NCI-H2171 (cell line): ENCODE data around the gene SLC16A8.
A peak's percentile ranks its signal among the peaks of the same experiment; 100 is the strongest.
"Not testable (repeated sequence)": the region's sequence is repeated elsewhere in the genome, so short reads cannot be mapped to it uniquely, and the experiment has no call there.

Experiments used
- DNase-seq: peaks from one replicate; lab custom pipeline; 2025; lab: John Stamatoyannopoulos, UW

The SLC16A8 gene, protein sequence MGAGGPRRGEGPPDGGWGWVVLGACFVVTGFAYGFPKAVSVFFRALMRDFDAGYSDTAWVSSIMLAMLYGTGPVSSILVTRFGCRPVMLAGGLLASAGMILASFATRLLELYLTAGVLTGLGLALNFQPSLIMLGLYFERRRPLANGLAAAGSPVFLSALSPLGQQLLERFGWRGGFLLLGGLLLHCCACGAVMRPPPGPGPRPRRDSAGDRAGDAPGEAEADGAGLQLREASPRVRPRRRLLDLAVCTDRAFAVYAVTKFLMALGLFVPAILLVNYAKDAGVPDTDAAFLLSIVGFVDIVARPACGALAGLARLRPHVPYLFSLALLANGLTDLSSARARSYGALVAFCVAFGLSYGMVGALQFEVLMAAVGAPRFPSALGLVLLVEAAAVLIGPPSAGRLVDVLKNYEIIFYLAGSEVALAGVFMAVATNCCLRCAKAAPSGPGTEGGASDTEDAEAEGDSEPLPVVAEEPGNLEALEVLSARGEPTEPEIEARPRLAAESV

DNA sequence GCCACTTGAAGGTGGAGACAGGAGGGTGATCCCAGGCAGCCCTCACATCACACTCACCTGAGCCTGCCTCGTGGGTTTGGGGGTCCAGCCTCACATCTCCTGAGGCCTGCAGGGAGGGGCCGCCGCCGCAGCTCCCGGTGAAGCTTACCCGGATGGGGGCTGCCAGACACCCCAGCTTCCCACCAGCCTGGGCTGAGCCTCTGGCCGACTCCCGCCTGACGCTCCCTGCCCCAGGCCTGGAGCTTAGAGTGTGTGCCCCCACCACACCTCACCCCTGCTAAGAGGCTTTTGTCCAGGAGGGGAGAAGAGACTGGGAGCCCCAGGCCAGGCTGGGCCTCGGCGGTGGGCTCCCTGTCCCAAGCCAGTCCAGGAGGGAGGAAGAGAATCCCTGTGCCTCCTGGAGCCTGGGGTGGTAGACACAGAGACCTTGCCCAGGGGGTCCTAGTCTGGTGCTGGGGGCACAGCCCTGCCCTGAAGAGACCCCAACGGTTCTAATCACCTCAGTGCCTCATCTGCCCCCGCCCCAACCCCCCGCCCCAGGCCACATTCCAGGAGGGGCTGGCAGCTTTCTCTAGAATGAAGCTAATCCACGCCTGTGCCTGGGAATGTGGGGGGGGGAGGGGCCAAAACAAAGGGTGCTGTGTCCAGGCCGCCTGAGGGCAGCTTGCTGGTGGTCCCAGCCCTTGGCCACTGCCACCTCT is at the start of gene SLC16A8:
Gene SLC16A8, minus strand, starts transcription at position 254 of the 701 bp plus-strand sequence. CDS start 1,311 bp downstream, outside the sequence.
- DNase-seq: no peak

- DNase-seq: no peak
Observed at GRCh38 chr22:38133331-38133730, 49.3 kb upstream of the SLC16A8 start.

GRCh38 chr22:38132794-38133193 is 48.8 kb upstream of the SLC16A8 start:
- DNase-seq: no peak

DNA sequence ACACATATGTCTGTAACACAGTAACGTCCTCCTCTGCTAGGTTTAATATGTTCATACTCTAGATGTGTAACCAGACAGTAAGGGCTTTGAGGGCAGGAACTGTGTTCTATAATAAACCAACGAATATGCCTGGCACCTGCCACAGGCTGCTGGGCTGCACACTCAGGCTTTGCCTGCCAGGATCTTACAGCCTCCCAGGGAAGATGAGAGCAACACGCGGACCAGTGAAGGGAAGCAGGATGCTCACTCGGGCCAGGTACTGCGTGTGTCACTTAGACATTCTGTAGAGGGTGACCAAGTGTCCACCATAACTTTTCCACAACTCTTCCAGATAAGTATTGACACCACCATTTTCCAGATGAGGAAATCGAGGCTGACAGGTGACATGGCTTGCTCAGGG is 48.2 kb upstream of the SLC16A8 start:
- no peak for DNase-seq

DNA sequence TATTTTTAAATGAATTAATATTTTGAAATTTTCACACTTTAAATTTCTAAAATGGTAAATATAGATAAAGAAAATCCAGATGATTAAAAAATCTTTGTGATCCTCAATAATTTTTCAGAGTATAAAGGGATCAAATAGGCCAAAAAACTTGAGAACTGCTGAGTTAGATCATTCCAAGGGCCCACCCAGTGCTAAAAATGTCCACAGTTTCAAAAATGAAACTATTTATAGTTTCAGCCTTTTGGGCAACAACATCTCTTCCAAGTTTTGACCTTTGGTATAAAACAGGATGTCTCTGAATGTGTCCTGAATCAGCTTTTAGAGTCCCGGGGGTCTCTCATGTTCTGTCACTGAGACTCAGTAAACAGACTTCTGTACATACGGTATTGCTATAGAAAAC is 47.4 kb upstream of the SLC16A8 start:
- DNase-seq: no peak

DNA sequence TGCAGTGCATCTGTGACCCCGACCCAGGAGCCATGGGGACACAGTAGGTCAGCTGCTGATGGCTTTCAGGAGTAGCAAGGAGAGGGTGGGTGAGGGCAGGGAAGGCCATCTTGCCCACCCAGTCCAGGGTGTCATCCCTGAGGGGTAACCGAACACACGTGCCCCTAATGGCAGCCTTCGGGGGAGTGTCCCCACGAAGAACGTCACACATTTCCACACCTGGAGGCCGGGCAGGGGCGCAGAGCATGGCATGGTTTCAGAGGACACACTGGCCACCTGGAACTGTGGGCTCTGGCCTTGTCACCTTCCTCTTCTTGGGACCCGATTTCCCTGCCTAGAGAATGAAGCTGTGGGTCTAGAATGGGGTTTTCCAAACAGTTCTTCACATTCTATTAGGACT is 45.9 kb upstream of the SLC16A8 start:
- DNase-seq: no peak

- no peak for DNase-seq
Observed at GRCh38 chr22:38129021-38129420, 45.0 kb upstream of the SLC16A8 start.

DNA sequence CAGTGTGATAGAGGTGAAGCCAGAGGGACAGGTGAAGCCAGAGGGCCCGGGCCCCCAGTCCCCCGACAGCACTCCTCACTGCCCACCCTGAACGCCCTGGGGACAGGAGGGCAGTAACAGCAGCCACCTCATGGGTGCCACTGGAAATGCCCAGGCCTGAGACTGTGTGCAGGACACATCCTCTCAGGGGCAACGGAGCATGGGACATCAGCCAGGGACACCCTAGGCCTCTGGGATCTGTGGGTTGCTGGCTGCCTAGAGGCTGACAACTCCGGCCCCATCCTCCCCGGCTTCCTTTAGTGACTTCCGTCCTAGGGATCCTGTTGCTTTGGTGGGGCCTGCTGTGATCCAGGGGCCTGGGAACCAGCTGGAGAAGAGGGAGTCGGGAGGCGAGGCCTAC is 43.9 kb upstream of the SLC16A8 start:
- no peak for DNase-seq

- DNase-seq: no peak
Observed at GRCh38 chr22:38126928-38127668, 43.1 kb upstream of the SLC16A8 start.

DNA sequence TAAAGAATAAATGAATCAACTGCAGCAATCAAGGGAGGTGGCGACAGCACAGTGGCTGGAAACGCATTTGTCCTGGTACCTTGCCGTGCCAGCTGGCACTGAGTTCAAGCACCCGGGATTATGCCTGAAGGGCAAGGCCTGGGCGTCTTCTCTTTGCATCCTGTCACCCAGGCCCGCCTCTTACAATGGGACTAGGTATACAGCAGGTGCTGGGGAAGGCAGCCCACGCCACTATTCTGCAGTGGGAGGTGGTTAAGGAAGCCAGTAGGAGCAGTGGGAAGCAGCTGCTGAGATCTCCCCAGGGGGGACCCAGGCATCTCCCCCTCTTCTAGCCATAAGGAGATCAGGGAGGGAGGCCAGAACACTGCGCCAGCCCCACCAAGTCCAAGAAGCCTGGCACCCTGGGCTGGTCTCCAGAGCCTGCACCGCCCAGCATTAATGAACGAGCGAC is 41.8 kb upstream of the SLC16A8 start:
- DNase-seq: no peak

- DNase-seq: no peak
Observed at GRCh38 chr22:38125038-38125610, 41.1 kb upstream of the SLC16A8 start.

DNA sequence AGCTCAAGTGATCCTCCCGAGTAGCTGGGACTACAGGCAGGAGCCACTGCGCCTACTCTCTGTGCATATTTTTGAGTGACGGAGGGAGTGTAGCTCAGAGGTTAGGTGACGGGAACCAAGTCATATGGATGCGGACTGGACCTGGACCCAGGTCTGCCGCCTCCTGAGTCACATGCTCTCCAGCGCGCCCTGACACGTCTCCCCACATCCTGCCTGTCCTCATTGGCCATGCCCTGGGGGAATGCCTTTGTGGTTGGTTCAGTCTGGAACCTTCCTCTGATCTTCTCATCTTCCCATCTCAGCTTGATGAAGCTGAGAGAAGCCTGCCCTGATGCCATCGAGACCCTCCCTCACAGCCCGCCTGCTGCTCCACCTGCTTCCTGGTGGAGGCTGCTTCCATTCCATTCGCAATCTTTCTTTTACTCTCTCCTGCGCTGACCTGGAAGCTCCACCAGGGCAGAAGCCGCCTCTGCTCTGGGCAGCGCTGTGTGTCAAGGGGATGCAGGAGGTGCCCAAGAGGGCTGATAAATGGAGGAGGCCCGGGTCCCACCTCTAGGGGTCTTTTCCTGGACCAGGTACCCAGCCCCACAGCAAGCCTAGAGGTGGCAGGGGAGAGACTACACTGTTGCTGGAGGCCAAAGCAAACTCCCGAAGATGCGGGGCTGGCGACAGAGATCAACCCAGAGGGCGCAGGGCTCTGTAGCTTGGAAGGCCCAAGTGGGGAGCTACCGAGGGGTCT is 40.4 kb upstream of the SLC16A8 start:
- no peak for DNase-seq

GRCh38 chr22:38122616-38123015 is 38.6 kb upstream of the SLC16A8 start:
- no peak for DNase-seq

GRCh38 chr22:38120359-38121110 is 36.6 kb upstream of the SLC16A8 start:
- DNase-seq: no peak

- DNase-seq: not testable (repeated sequence)
Observed at GRCh38 chr22:38118747-38119146, 34.8 kb upstream of the SLC16A8 start.

DNA sequence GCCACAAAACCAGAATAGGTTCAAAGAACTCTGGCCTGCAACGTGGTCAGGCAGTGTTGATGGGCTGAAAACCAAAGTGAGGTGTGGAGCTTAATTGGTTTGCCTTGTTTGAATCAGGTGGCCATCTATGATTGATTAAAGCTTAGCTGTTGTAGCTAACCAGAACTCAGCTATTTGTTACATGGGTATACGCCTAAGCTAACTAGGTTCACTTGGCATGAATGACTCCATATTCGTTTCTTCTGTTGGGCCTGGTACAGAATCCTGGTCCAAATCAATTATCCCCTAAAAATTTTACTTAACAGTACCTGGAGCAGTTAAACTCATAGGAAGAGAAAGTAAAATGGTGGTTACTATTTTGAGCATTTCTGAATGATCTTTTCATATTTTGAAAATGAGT is 34.2 kb upstream of the SLC16A8 start:
- DNase-seq: no peak

DNA sequence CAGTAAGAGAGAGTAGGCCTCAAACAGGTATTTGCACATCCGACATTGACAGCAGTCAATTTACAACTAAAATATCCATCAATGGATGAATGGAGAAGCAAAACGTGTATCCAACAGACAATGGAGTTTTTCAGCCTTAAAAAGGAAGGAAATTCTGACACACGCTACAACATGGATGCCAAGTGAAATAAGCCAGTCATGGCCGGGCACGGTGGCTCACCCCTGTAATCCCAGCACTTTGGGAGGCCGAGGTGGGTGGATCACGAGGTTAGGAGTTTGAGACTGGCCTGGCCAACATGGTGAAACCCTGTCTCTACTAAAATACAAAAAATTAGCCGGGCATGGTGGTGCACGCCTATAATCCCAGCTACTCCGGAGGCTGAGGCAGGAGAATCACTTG is 33.6 kb upstream of the SLC16A8 start:
- DNase-seq: not testable (repeated sequence)

DNA sequence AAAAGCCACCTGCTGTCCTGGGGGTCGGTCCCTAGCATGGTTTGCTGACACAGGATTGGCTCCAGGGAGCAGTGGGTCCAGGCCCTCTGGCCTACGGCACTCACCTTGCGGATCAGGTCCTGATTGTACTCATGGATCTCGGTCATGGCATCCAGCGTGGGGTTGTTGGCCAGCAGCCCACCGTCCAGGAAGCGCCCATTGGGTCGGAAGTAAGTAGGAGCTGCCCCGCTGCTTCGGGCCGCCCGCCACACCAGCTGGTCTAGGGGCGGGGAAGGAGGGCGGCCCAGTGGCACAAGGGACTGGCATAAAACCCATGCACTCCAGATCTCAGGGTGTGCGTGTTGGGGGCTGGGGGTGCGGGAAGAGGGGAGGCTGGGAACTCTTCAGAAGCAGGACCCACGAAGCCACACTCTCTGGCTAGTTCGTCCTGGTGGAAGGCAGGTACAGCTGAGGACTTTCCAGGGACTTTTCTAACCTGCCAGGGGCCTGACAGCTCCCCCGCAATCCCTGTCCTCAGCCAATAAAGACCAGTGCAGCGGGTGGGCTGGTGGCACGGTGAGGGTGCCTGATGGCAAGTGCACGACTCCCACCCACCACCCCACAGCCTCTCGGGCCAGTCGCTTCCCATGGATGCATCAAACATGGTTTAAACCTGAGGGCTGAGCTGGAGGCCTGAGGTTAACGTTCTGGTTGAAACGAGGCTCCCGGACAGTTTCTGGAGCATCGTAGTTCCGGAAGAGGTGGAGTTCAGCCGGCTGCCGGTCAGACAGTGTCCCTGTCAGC is 31.6 kb upstream of the SLC16A8 start:
- DNase-seq: no peak

- peak; percentile 45 for DNase-seq
Observed at GRCh38 chr22:38114484-38115398, 30.8 kb upstream of the SLC16A8 start.
